ENCODE measurements around the gene MYLK.

DNA sequence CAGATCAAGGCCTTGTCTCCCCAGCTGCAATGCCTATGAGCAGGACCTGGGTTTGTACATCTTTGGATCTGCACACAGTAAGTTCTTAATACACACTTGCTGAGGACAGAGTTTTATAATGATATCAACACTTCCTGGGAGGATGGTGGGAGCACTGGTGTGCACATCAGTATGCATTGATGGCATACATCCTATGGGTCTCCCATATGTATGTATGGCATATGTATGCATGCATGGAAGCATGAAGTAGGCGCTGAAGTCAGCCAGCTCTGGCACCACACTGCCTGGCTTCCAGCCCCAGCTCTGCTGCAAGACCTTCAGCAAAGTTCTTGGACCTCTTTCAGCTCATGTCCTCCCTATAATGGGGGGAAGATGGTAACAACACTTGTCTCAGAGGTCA lies 68.2 kb downstream of the MYLK start:
- TF ChIP-seq CTCF (IDR thresholded peaks at IDR 0.05) (no peak), EZH2 (IDR thresholded peaks at IDR 0.05; ENCODE audit: borderline replicate concordance, insufficient read depth, low read depth, low read length, poor library complexity, severe bottlenecking) (no peak)

Data from B cell (primary cell).